GM04504 (cell line): ENCODE data around the gene CASZ1.

Source experiments
- DNase-seq: peaks from one replicate; pipeline ENCODE4 v3.0.0-alpha.2; 2012; ENCODE audit warnings: low read depth

The CASZ1 gene

DNA sequence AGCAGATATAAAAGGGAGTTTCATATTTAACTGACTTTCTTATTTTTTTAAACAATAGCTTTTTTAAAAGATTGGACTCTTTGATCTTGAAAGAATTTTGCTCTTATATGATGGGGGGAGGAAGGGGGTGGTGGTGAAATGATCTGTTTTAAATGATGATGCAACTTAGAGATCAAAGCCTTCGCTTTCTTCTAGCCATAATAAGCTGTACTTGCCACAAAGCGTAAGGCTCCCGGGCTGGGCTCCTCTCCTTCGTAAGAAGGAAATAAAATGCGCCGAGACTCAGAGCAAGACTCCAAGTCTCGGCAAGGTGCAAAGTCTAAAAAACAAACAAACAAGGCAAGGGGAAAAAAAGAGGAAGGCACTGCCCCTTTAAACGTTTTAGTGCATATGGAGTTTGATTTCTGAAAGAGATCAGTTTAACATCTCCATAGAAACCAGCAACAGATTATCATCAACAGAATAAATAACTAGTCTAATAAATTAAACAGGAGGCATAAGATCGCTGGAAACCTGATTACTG is 3.3 kb downstream of the CASZ1 start:
- DNase-seq = no peak

DNA sequence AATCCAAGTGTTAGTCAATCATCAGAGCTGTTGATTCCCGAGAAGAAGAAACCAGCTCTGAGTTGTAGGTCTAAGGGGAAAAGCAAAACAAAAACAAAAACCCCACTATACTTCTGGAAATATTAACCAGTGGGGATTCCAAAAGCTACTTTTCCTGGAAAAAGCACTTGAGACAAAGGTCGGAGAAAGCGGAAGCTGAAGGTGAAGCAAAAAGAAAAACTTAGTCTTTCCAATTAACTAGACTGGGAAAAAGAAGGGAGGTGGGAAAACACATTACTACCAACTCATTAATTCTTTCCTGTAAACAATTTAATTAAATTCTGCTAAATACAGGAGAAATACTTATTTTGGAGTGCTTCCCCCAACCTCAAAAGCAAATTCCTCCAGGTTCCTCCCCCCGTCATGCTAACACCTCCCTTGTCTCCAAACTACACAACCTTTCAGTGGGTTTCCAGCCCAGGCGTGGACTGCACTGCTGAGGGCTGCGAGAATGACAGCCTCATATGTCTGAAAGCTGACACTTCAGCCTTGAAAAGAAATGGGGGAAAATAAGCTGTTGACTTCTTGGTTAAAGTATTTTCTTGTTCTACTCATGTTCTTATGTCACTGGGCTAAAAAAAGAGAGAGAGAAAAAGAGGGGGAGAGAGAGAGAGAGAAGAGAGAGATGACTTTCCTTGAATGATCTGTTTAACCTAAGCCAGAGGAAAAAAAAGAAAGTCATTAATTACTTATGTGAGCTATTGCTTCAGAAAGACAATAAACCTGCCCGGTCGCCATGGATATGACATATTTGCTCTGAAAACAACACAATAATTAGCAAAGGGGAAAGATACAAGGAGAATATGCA is 5.1 kb downstream of the CASZ1 start:
- no peak for DNase-seq

DNA sequence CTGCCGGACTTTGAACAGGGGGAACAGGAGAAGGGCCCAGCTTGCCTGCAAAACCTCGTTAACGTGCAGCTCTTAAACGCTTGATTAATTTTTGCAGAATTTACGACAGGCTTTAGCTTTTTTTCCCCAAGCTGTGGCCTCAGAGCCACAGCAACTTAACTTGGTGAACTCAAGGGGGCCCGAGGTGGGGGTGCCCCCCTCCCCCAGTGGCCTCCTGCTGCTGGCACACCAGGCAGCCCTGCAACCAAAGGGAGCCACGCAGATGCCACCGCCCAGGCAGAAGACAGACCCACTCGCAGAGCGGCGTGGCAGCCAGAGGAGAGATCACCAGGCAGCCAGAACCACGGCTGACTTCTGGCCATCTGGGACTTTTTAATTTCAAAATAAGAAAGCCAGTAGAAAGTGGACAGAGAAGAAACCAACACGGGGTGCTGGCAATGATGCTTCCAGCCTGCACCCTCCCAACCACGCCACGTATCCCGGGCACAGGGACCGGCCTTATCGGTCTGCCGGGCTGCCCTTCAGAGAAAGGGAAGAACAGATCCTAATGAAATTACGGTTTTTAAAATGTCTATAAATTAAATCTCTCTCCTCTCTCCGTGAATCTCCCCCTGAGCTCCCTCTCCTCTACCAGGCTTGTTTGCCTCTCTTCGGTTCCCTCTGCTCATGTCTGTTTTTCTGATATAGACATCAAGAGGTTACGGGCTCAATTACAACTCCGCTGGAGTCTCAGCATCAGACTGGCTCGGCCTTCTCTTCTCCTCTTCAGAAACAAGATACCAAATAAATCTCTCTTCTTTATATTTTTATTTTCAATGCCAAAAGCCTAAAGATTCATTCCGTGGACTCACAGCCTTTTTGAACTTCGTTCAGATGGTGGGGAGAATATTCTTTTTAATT is 6.4 kb downstream of the CASZ1 start:
- DNase-seq = no peak

DNA sequence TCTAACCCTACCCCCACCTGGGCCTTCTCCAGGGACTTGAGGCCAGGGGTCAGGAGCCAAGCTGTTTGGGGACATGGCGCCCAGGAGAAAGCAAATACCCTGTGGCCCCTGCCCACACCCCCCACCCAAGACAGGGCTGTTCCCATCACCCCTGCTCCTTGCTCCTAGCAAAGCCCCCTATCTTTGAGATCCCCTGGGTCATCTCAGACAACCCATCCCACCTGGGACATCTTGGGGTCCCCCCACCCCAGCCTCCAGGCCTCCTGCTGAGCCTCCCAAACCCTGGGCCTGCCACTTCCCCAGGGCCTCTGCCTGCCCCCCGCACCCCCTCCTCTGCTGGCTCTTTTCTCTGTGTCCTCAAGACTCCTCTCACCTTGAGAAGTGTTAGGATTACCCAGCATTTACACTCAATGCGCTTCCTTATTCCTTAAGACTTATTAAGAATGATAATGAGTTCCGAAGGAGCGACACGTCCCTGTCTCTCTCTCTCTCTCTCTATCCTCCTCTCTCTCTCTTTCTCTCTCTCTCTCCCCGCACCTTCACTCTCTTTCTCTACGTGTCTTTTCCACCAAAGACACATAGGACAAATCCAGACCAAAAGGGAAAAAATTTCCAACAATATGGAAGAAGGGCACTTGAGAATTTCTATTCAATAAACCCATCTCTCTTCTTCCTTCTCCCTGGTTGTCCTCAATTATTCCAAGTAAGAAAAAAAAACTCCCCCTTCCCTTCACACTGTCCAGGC is 7.2 kb downstream of the CASZ1 start:
- no peak for DNase-seq

DNA sequence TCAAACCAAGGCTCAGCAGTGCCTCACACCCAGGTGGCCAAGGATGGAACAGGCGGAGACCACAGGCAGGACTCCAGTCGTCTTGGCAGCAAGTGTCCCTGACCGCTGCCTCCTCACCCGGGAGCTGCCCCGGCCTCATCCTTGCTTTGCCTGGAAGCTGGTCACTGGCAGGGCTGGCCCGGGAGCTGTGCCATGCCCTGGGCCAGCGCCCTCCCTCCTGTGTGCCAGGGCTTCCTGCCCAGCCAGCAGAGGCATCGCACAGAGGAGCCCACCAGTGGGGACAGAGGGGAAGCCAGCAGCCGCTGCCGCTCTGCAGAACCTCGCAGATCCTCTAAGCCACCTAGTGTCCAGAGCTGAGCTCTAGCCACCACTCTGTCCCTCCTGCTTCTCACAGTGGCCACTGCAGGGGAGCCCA is 7.8 kb downstream of the CASZ1 start:
- DNase-seq = no peak

DNA sequence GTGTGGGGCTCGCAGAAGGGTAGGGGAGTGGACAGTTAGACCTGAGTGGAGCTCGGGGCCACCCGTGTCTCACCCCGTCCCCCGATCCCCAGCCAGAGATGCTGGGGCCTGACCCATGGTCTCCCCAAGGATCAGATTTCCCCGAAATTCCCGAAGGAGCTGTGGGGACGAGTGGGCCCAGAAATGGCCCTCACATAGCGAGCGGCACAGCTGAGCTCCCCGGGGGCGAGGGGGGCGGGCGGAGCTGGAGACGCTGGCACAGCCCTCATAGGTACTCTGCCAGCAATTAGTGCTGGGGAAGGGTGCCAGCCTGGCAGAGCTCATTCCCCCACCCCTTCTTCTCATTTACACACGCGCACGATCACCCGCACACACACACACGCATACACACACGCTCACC is 9.2 kb downstream of the CASZ1 start:
- DNase-seq = no peak

DNA sequence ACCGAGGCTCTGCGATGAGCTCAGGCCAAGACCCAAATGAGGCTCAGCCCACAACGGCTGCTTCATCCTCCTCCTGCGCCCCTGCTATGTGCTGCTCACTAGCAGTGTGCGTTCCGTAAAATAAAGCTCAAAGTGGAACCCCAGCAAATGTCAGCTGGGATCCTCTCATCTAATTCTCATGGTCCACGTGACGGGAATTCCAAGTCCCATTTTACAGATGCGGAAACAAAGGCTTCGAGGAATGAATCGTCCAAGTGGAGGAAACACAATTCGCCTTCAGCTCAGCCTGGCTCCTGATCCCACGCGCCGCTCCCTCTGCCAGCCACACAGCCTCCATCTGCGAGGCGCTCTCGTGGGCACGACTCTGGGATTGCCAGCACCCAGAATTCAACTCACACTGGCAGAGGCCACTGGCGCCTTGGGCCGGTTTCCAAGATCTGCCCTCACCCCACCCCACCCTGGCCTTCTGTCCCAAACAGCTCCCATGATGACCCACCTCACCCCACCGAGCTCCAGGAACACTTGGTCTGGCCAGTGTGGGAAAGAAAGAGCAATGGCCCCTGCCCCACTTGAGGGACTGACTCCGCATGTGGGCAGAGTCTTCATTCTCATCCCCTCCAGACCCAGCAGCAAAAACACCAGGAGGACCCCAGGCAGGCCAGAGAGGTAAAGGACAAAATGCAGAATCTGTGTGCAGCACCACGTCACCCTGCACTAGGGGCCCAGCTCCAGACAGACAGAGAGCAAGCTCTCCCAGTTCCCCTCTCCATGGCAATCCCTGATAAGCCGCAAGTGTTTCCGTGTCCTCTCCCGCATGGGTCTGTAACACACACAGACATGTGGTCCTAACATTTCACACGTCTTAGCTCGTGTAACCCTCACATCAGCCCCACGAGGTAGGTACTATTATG is 10.5 kb downstream of the CASZ1 start:
- no peak for DNase-seq

DNA sequence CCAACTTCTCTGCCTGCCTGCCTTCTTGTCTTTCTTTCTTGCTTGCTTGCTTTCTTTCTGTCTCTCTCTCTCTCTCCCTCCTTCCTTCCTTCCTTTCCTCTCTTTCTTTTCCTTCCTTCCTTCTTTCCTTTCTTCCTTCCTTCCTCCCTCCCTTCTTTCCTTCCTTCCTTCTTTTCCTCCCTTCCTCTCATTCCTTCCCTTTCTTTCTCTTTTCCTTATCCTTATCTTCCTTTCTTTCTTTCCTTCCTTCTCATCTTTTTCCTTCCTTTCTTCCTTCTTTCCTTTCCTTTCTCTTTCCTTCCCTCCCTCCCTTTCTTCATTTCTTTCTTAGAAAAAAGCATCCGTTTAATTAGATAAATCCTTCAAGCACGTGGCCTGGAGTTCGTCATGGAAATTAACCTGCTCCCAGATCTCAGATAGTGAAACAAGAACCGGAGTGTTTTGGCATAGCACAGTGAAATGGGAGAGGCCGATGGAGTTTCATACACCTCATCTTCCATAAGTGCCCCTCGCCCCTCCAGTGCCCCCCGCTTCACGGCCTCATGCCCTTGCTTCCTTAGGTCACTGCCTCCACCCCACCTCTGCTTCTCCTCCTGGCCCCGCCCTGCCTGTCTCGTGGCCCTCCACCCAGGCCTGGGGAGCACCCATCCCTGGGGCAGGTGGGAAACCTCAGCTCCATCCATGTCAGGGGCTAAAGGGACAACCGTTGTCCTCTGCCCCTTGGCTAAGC is 11.3 kb downstream of the CASZ1 start:
- no peak for DNase-seq

DNA sequence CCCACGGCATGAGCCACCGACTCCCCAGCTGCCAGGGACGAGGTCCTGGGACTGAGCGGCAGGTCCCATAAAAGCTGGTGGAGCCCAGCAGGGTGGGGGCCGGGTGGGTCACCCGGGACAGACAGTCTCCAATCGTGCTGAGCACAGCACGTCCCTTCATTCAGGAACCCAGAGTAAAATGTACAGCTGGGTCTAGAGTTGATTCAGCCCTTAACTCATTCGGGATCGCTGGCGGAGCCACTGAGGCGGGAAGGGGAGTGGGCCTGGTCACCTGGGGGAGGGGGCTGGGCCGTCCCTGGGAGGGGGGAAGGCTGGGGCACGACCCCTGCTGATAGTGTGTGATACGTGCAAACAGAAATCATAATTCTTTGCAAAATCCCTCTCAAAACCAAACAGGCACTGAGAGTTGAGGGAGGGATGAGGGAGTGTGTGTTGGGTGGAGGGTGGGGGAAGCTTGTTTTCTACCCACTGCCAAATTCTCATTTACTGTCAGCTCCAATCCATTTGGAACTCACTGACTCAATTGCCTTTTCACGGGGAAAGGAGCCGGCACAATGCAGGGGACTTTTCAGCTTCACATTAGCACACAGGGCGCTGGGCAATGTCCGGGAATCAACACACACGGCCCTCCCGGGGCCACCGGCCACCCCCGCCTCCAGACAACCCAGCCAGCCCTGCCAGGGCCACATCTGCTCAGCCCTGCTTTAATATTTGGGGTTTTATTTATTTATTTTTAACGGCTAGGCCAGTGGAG is 13.8 kb downstream of the CASZ1 start:
- DNase-seq = no peak

DNA sequence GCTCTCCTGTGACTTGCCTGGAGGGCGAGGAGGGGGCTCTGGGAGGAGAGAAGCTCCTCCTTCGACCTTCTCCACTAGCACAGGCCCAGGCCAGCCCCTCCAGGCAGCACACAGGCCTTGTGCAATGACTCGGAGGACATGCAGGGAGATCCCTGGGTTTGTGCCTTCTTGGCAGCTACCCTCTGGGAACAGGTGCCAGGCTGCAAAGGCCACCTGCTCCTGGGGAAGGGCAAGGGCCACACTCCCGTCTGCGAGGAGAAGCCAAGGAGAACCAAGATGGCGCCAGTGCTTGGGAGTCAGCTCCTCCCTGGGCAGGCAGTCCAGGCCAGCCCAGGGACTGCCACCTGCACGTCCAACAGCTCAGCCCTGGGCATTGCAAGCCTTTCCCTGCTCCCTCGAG is 15.3 kb downstream of the CASZ1 start:
- no peak for DNase-seq

DNA sequence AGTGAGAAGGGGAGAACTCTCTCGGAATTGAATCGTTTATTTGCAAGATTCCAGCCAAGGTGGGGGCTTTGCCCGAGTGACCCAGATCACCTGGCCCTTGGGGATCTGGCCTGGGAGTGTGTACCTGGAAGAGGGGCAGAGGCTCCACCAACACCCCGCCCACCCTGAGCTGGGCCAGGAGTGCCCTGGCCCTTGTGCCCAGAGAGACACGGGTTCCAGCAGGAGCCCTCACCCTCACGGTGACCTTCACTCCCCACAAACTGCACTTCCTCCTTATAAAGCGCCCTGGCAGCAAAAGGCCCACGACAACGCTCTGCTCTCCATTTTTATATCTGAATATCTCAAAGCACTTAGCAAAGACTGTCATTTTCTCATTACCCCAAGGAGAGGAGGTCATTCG is 16.6 kb downstream of the CASZ1 start:
- DNase-seq = no peak

DNA sequence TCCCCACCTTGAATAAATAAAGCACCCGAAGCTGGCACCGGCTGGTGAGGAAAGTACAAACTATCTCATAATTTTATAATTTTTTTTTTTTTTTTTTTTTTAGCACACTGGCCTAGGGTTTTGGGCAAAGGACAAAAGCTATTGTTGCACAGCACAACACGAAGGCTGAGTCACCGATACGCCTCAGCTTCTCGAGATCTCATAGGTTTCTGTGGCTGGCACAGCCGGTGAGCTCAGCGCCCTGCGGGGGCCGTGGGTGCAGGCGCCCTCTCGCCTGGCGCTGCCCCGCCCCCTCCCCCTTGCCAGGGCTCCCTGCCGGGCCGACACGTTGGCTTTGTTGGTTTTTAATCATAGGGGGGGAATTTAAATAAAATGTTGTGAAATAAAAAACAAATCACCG is 17.2 kb downstream of the CASZ1 start:
- DNase-seq = no peak

DNA sequence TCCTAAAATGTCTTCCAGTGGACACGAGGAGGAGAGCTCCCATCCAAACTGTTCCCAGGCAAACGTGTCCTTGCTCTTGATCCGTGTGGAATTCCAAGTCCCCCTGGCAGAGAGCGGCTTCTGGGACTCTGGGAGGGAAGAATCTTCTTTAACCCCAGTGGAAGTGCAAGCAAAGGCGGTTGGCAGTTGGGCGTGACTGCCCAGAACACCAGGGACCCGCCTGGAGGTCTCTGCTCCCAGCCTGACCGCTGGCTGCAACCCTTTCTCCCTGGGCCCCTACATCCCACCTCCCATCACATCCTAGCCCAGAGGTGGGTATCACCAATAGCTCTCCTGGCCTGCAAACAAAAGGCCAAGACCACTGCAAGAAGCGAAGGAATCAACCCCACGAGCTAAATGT is 17.8 kb downstream of the CASZ1 start:
- DNase-seq = no peak

DNA sequence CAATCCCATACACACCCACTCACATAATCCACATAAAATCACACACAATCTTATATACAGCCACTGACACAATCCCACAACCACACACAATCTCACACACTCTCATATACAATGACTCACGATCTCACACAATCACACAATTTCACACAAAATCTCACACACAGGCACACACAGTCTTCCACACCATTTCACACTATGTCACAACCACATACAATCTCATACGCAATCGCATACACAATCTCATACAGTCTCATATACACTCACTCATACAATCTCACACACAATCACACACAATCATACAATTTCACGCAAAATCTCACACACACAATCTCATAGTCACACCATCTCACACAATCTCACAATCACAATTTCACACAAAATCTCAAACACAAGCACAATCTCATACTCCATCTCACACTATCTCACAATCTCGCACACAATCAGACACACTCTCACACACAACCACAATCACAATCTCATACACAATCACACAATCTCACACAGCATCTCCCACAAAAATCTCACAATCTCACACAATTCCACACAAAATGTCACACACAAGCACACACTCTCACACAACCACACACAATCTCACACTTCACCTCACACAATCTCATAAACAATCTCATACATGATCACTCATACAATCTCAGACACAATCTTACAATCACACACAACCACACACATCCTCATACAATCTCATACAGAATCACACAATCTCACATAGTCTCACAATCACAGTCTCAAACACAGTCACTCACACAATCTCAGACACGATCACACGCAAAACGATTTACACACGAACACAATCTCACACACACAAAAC is 18.5 kb downstream of the CASZ1 start:
- DNase-seq = no peak

DNA sequence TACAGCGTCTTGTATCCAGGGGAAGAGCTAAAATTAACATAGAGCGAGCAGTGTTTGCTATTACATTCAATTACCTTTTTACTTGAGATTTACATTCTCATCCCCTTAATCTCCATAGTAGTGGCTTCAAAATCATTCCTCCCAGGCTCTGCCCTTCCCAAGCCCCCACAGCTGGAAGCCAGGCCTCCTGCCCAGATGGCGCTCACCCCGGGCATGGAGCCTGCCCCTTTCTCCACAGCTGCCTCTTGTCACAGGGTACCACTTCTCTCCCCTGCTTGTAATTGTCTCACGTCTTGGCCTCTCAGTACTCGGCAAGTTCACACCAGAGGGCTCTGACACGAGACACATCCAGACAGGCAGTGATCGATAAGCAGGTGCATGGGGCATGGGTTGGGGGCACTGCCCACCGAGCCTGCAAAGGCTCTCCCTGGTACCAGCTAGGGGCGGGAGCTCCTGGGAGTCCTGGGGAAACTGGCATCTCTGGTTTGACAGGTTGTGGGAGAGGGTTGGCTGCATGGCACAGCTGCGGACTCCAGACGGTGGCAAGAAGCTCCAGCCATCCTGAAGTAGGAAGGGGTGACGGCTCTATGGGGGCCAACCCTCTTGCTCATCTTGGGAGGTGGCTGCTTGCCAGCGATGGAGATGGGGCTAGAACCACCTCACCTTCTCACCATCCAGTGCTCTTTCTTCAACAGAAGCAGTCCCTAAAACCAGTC is 20.1 kb downstream of the CASZ1 start:
- DNase-seq = no peak

DNA sequence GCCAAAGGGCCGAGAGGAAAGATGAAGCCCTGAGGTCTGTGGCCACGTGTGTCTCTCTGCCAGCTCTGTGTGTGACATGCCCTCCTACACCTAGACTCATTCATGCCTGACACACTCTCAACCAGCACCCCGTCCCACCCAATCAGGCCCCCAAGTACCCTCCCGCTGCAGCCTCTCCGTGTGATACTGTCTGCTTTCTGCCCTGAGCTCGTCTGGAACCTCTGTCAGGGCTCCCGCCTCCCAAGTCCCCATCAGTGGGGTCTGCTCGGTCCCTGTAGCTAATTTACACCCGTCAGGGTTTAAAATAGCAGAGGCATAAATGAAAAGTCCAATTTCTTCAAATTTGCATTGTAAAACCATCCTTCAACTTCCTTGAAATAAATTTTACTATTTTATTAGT is 20.7 kb downstream of the CASZ1 start:
- DNase-seq = no peak

DNA sequence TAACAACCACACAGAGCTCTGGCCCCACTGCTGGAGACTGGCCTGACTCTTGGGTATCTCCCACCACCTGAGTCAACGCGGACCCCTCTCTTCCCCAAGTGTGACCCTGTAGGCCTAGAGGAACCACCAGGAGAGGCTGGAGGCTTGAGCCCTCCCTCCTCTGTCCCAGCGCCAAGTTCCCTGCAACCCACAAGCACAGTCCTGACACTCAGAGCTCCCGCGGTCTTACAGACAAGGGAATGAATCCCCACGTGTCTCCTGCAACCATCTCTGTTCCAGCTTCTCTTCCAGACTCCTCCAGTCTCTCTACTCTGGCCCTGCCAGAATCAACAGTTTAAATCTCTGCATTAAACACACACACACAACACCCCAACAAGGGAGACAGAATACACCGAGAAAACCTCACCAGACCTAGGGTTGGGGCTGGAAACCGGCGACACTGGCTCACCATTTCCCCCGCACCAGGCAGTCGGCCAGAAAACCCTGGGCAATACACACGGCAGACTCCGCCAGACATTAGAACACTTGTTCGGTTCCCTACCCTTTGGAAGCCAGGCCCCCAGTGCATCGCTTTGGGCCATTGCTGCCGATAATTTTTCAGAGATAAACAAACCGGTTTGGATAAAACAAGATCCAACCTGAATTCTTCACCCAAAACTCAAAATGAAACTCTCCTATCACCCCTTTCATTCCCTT is 21.7 kb downstream of the CASZ1 start:
- DNase-seq = no peak
